Measurements from ENCODE around the gene NECTIN3.

- TF ChIP-seq CTCF (IDR thresholded peaks at IDR 0.05): no peak
- no peak for TF ChIP-seq POLR2A (IDR thresholded peaks at IDR 0.05)
Measured at GRCh38 chr3:111106993-111107661, 35.5 kb downstream of the NECTIN3 start.

All from heart left ventricle (tissue), 13 donors.